Ascending aorta (tissue), 2 donors: ENCODE results near the gene MYOZ3. TPM values are rescaled to one million over a fixed set of nuclear protein-coding genes. Genes with fewer than 3 reads are reported as not detected.

Experiments used
- DNase-seq, 2 donors: peaks; one replicate each; pipeline ENCODE4 v3.0.0-alpha.2; 2019; ENCODE audit warnings: low spot score in 2 of 2
- H3K27ac ChIP-seq, 2 donors: fragments of 200-600 bp; sonication (generic); one replicate each; pipeline ENCODE4 v1.5.1; 2016 to 2017; ENCODE audit warnings: mild to moderate bottlenecking in 1 of 2
- H3K27me3 ChIP-seq: fragments of 200-600 bp; sonication (generic); one replicate; pipeline ENCODE4 v1.5.1; 2017
- H3K36me3 ChIP-seq, 2 donors: fragments of 200-600 bp; sonication (generic); one replicate each; pipeline ENCODE4 v1.5.1; 2016
- H3K4me1 ChIP-seq, 2 donors: fragments of 200-600 bp; sonication (generic); one replicate each; pipeline ENCODE4 v1.5.1; 2016 to 2017; ENCODE audit warnings: mild to moderate bottlenecking in 1 of 2
- H3K4me3 ChIP-seq, 2 donors: fragments of 200-600 bp; sonication (generic); one replicate each; pipeline ENCODE4 v1.5.1; 2016 to 2017; ENCODE audit warnings: mild to moderate bottlenecking in 1 of 2
- H3K9me3 ChIP-seq, 2 donors: fragments of 200-600 bp; sonication (generic); one replicate each; pipeline ENCODE4 v1.5.1; 2016
- CTCF ChIP-seq, 3 experiments: fragments of 200-600 bp in 2 of 3; fragments of 450-650 bp in 1 of 3; sonication (generic) in 2 of 3; IDR thresholded peaks; one replicate each; pipeline ENCODE4 v1.5.1; 2016 to 2019; ENCODE audit warnings: antibody characterized with exemption in 3 of 3, mild to moderate bottlenecking in 1 of 3, moderate library complexity in 1 of 3
- intact Hi-C: fragments of 100-400 bp; cut with DNase I; formaldehyde crosslinking; loops from one replicate; pipeline ENCODE4 v1.15.1; 2023
- total RNA-seq: library from RNA; depleted of rRNA; stranded (reverse); fragments of >200 nt; gene quantifications from one replicate; pipeline ENCODE4 v1.1.0, GENCODE V29; 2016

MYOZ3 gene
- total RNA-seq, 1 donor from 2014 or later, result 1.1 TPM

GRCh38 chr5:150706776-150707390 is 45.8 kb downstream of the MYOZ3 start:
- Histone ChIP-seq H3K27me3 (no peaks in the 10 kb centered on the region), H3K36me3 (peaks cover 18 to 37% of the 10 kb centered on the region in 2 donors), H3K27ac (no peak overlapping the region), H3K4me1 (no peaks in the 10 kb centered on the region), H3K9me3 (no peaks in the 10 kb centered on the region), H3K4me3 (no peak overlapping the region)
- TF ChIP-seq CTCF (IDR thresholded peaks at IDR 0.05), result no peak
- intact Hi-C loops, result loop anchor here (10.0 kb wide), 1 partner anchor 138 kb away; the partner anchor contains the start of gene IRGM
- no peak for DNase-seq

GRCh38 chr5:150710165-150710564 is 49.1 kb downstream of the MYOZ3 start:
- peaks cover 40 to 70% of the 10 kb centered on the region in 2 donors for H3K36me3 ChIP-seq

GRCh38 chr5:150723845-150724244 is 62.8 kb downstream of the MYOZ3 start:
- no peak for DNase-seq
- Histone ChIP-seq H3K27me3 (no peaks in the 10 kb centered on the region), H3K36me3 (peaks cover 44 to 92% of the 10 kb centered on the region in 2 donors), H3K27ac (no peak overlapping the region), H3K4me3 (no peak overlapping the region), H3K4me1 (no peaks in the 10 kb centered on the region), H3K9me3 (no peaks in the 10 kb centered on the region)
- no peak for TF ChIP-seq CTCF (IDR thresholded peaks at IDR 0.05)
- intact Hi-C loops, result no loop called here

More at GRCh38 chr5:150710165-150710564, 49.1 kb downstream of the MYOZ3 start:
- intact Hi-C loops, result no loop called here
- Histone ChIP-seq H3K4me1 (no peaks in the 10 kb centered on the region), H3K9me3 (no peaks in the 10 kb centered on the region), H3K4me3 (no peak overlapping the region), H3K27me3 (no peaks in the 10 kb centered on the region), H3K27ac (no peak overlapping the region)
- no peak for DNase-seq
- peak in 1 of 3 experiments; percentile 39 for TF ChIP-seq CTCF (IDR thresholded peaks at IDR 0.05)

Other genes with a start within 250 kb of the MYOZ3 start
- 1,940 TPM for gene CD74, start 248.3 kb upstream of the MYOZ3 start, total RNA-seq
- 1,928 TPM for gene RPS14, start 211.5 kb upstream of the MYOZ3 start, total RNA-seq
- 71.5 TPM for gene NDST1, start 153.1 kb upstream of the MYOZ3 start, total RNA-seq
- gene SYNPO, start 20.6 kb upstream of the MYOZ3 start, total RNA-seq, result 128 TPM
- gene RBM22, start 39.8 kb downstream of the MYOZ3 start, total RNA-seq, result 45.3 TPM
- gene DCTN4, start 97.8 kb downstream of the MYOZ3 start, total RNA-seq, result 28.1 TPM
- gene SMIM3, start 117.5 kb downstream of the MYOZ3 start, total RNA-seq, result 52.4 TPM
- gene IRGM, start 185.3 kb downstream of the MYOZ3 start, total RNA-seq, result not detected
- gene ZNF300, start 243.7 kb downstream of the MYOZ3 start, total RNA-seq, result 2.9 TPM